HG03342 (cell line): ENCODE measurements around the gene PGLYRP2.

Experiments used
- ATAC-seq: cut with Tn5 transposase; IDR thresholded peaks from one replicate; pipeline ENCODE4 v1.9.1; 2021; ENCODE audit warnings: mild to moderate bottlenecking, moderate library complexity; ENCODE audit not compliant: unreplicated experiment

PGLYRP2 gene

DNA sequence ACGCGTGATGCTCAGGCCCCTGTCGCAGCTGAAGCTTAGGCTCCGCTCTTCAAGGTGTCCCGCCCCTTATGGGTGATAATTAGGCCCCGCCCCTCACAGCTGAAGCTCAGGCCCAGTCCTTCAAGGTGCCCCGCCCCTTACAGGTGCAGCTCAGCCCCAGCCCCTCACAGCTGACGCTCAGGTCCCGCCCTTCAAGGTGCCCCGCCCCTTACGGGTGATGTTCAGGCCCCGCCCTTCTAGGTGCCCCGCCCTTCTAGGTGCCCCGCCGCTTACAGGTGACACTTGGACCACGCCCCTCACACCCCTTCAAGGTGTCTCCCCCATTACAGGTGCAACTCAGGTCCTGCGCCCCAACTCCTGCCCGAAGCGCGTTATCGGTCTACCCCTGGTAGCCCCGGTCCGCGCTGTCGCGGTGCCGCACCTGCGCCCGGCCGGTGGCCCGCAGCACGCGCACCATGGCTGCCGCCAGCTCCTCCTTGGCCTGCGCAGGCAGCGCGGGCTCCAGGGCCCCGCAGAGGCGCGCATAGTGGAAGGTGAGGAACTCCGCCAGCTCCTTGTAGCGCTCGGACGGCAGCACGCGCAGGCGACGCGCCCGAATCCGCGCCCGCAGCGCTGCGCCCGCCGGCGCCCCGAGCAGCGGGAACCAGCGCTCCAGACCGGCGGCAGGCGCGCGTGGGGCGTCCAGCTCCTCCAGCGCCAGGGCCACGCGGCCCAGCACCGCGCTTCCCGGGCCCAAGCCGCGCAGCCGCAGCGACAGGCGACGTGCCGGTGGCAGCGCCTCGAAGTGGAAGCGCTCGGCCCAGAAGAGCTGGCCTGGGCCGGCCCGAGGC lies 22.2 kb downstream of the PGLYRP2 start:
- ATAC-seq = no peak

DNA sequence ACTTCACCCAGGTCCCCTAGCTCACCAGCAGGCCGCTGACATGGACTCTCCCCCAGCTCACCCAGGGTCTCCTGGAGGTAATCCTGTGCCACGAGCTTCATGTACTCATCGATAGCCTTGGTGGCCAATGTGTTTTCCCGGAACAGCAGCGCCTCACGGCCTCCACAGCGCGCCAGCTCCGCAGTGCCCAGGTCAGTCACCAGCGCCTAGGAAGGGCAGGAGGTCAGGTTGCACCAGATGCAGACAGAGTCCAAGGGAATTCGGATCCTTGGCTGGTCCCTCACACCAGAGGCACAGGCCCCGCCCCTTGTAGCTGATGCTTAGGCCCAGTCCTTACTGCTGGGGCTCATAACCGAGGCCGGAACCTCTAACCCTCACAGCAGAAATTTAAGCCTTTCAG lies 22.9 kb downstream of the PGLYRP2 start:
- ATAC-seq = no peak

DNA sequence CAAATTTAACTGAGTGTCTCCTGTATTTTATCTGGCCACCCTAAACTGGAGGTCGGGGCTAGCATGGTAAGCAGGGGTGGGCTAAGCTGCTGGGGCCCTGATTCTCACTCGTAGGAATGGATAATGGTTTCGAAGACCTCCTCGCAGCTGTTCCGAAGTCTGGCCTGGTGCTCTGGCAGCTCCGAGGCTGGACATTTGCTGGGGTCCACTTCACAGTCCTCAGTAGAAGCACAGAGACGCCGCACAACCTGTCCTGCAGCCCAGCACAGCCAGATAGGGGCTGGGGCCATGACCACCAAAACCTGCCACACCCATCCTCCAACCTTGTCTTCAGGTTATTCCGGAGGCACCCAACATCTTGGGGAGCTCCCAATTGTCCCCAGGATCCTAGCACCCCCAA lies 23.3 kb downstream of the PGLYRP2 start:
- no peak for ATAC-seq

DNA sequence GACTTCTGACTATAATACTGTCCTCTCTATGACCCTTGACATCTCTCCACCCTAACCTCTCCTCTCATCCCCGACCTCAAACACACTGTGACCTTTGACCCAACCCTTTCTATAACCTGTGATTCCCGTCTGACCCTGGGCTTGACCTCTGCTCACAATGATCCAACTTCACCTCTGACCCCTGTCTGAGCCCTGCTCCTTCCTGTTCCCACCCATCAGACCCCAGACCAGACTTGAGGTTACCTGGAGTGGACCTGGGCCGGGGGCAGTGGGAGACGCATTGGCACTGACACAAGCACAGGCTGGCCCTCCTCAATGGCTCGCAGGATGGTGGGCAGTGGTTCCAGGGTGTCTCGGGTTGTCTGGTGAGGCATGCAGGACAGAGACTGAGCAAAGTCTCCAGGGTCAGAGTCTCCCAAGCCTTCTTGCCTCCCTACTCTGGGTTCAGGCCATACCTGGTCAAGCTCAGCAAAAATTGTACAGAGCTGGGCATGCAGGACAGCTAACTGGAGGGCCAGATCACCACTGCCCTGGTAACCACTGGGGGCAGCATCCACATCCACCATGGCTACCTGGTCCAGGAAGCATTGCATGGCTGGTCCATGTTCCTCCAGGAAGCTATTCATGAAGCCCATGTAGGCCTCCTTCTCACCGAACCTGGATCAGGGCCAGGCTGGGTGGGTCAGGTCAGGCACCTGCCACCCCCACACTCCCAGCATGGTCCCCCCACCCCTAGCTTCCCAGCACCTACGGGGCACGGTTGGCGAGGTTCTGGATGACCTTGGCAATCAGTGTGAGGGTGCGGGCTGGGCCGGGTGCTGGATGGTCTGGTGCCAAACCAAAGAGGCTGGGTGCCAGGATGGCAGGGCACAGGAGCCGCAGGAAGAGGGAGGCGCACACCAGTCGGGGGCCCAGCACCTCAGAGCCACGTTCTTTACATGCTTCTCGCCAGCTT lies 25.1 kb downstream of the PGLYRP2 start:
- ATAC-seq = no peak

DNA sequence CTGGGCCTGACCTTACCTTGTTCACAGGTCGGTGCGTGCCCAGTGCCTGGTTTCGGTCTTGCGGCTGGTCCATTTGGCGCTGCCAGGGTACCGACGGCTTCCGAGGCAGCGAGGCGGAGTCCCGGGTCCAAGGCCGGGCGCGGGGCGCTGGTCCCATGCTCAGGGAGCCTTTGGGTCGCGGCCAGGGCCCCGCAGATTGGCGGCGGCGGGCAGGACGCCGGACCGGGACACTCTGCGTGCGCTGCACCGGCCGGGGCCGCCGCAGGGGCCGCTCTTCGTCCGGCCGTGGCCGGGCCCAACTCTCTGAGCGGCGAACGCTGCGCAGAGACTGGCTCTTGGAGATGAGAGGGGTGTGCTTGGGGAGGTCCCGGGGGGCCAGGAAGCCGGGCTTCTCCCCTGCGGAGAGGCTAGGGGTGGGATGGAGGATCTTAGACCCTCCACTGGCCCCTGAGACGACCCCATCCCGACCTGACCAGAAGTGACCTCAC lies 26.2 kb downstream of the PGLYRP2 start:
- no peak for ATAC-seq

DNA sequence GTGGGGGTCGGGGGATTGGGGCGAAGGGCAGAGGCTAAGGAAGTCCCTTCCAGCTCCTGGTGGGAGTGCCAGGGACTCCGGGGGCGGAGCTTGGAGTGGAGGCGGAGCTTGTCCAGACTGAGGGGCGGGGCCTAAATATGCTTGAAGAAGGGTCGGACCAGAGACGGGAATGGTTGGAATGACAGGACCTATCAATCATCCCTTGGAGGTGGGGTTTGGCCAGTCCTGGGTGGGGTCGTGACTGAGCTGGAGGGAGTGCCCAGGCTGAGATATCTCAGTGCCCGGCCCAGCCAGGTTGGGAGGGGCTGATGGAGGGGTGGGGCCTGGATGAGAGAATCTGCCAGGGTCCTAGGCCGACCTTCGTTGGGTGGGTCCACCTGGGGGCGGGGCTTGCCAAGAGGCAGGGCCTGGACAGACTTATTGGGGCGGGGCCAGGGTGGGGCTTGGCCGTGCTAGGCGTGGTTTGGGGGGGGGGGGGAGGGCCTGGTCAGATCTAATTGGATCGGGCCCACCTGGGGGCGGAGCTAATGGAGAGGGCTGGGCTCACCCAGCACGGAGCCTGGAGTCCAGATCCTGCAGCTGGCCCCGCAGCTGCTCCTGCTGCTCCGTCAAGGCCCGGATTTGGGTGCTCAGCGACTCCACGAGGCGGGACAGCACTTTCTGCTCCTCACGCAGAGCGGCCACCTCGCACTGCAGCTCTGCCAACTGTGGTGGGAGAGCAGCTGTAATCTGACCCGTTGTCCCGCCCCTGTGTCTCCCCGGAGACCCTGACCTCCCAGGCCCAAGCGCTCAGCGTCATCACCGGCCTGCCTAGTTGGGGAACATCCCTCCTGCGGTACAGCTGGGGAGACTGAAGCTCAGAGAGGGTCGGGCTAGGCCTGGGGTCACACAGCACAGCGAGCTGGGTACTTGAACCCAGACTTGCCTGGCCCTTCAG lies 26.9 kb downstream of the PGLYRP2 start:
- no peak for ATAC-seq

DNA sequence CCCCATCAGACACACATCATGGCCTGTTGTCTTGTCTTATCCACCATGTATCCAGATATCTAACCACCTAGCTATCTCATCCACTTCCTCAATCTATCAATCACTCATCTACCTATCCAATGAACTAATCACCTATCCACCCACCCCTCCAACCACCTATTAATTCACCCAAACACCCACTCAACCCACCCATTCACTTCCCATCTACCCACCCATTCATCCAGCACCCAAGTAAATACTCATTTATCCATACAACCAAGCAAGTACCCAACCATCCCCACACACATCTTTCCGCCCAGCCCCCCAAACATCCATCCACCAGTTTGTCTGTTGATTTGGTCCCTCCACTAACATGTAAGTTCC lies 28.8 kb downstream of the PGLYRP2 start:
- ATAC-seq = no peak

DNA sequence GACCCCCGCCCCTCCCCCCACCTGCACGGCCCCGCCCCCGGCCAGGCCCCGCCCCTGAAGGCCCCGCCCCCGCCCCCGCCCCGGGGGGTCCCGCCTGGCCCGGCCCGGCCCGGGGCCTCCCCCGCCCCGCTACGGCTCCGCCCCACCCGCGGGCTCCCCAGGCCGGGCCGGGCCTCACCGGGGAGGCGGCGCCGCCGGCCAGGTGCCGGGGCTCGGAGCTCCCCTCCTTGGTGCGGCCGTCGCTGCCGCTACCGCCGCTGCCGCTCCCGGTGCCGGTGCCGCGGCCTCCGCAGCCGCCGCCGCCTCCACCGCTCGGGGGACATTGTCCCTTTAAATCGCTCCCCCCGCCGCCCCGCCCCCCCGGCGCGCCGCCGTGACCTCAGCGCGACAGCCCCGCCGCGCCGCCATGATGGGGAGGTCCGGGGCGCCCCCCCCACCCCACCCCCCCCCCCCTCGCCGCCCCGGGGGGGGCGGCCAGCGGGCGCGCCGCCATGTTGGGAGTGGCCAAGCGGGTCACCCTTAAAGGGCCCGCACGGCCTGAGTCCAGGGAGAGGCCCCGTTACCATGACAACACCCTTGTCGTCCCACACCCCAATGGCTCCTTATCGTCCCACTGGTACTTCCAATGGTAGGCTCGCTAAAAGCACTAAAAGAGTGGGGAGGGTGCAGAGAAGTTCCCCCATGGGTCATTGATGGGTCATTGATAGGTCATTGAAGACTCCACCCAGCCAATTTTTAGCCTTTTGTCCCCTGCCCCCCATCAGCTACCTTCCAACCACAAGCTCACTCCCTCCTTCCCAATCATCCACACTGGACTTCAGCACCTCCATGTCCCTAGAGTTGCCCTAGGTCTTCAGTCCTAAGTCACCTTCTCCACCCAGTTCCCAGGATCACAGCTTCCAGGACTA lies 29.4 kb downstream of the PGLYRP2 start, which contains the start of gene WIZ:
WIZ (minus strand) TSS at position 337 of the 908 bp plus-strand sequence. CDS start 1,649 bp downstream, outside the sequence.
- no peak for ATAC-seq

DNA sequence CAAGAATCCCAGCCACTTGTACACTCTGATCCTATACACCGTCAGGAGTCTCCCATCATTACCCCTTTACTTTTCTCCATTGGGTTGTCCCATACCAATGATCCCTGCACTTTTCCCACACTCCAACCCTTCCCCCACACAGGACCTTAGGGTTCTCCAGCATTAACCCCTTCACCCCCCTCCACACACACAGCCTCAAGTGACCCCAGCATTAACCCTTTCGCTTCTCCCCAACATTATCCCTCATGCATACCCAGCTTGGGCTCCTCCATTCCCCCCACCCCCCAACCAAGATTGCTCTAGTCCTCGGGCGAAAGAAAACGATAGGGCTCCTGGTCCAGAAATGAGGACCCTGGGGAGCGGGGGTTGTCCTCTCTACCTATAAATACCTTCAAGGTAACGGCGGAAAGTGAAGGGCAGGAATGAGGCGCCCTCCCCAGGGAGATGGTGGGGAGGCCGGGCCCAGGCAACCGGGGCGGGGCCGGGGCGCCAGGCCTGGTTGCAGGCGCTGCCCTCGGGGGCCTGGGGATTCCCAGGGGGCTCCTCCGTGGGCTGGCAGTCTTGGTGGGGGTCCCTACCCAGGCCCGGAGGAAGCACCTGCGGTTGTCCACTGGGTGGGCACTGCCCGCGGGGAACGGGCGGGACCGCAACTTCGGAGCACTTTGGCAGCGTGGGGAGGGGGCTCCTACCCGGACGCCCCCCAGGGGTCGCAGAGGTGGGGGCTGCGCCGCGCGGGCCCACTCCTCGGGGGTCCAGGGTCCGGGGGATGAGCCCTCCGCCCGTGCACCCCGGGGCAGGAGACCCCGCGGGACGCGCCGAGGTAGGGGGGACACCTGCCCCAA lies 30.3 kb downstream of the PGLYRP2 start:
- no peak for ATAC-seq

DNA sequence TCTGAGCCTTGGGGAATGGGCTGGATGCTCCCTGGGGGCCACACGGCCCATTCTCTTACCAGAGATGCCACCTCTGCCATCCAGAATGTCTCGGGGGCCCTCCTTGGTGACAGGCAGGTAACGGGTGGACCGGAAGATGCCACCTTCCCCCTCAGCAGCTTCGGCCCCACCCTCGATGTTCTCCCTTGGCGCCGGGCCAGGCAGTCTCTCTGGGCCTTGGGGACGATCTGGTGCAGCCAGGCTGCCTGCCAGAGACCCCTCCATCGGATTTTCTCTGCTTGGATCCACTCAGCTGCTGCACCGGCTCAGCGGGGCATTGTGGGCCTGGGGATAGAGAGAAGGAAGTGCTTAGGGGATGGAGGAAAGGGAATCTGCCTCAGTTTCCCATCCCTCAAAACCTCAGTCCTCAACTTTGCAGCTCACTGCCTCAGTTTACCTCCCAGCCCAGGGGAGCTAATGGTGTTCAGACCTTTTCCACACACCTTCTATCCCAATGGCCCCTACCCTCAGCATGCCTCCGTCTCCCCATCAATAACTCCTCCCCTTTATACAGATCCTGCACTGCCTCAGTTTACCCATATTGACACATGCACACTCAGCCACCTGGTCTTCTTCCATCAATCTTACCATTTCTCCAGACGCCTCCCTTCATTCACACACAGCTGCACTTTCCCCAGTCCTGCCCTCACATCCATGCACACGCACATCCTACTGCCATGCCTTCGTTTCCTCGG lies 31.1 kb downstream of the PGLYRP2 start:
- ATAC-seq = no peak

DNA sequence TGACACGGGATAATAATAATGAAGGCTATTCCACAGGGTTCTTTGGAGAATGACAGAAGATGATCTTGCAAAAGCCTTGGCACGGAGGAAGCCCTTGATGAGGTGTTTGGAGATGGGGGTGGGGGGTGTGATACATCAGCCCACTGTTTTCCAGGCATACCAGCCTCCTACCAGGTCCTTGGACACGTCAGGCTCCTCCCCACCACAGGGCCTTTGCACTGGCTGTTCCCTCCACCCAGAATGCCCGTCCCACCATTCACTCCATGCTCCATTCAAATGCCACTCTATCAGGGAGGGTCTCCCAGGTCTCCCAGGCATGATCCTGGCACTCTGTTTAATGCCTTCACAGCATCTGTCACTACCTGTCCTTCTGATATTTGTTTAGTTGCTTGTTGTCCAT lies 32.2 kb downstream of the PGLYRP2 start:
- no peak for ATAC-seq

DNA sequence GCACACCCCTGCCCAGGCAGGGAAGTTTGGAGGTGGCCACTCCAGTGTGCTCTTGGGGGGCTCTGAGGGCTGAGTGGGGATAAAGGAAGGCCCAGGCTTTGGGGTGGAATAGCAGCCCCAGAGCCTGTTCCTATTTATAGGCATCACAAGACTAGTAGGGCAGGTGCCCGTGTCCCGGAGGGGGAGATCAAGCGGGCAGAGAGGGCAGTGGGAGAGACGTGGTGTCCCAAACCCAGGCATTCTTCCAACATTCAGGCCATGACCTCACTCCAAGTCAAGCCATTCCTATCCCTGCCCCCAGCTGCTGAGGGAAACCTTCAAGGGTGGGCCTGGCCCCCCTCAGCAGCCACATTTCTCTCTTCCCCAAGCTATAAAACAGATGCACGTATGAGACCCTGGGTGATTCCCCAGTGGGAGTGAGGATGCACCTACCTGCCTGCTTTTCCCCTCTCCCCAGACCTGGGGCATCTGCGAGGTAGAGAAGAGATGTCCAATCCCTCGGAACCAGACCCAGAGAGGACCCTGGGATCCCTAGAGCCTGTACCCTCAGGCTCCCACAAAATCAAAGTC lies 33.4 kb downstream of the PGLYRP2 start:
- ATAC-seq = no peak

DNA sequence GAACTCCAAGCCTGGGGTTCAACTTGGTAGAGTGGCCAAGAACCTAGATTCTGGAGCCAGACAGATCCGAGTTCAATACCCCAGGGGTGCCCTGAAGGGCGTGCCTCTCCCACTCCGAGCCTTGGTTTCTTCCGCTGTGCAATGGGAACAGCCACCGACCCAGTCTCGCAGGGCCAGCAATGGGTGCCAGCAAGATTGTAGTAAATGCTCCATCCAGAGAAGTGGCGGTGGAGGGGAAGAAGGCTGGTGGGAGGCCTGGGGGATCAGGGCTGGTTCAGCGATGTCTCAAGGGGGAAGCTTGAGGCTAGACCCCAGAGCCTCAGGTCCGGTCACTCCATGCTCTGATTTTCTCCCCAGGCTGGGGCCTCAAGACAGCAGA lies 34.1 kb downstream of the PGLYRP2 start:
- no peak for ATAC-seq

DNA sequence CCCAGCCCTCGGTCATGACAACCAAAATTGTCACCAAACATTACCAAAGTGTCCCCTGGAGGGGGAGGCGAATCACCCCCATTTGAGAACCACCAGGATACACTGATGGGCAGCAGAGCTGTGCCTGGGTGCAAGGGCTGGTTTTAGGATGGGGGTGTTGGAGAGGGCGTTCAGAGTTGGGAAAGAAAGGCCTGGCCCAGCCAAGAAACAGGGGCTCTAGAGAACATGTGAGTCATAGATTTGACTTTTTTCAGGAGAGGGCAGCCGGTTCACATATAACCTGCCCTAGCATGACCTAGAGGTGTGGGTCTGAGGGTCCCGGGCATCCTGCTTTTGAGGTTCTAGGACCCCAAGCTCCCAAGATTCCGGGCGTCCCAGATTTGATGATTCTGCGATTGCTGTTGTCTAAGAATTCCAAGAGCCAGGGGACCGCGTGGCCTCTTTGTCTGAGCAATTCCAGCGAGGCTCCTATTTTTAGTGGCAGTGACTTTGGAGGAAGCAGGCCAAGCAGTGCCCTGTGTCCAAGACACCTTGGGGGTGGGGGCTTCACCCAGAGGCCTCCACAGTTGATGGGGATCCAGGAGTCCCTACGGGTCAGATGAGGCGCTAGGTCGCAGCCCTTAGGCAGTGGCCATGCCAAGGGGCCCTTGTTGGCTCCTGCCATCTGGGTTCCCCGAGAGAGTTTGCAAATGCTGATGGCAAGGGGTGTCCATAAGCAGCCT lies 34.6 kb downstream of the PGLYRP2 start:
- ATAC-seq = no peak

DNA sequence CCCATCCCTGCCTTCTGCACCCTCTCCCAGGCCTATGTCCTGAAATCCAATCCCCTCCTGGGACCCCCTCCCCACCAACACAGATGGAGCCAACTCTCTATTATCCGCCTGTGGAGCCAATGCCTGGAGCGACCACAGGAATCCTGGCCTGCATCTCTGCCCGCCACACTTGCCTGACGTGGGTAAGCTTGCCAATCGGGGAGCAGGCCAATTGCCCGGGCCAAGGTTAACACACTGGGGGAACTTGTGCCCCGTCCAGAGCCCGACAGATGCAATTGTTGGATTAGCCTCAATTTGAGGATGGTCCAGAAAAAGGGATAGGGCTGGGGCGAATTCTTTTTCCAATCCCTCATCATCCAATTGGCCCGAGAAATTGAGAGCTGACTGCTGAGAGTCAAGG lies 35.5 kb downstream of the PGLYRP2 start:
- ATAC-seq = no peak

DNA sequence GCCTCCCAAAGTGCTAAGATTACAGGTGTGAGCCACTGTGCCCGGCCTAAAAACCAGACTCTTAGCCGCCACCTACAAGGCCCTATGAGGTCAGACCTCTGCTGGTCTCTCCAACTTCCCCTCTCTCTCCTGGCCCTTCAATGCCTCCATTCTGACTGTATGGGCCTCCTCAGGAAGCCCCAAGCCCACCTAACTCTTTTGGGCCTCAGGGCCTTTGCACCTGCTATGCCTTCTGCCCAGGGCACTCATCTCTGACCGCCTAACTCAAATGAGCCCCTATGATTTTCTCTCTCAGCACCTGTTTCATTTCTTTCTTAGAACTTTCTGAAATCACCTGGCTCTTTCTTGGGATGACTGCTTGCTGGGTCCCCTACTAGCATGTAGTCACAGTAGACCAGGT lies 36.0 kb downstream of the PGLYRP2 start:
- ATAC-seq = no peak
